Esophagus squamous epithelium (tissue), 5 donors: ENCODE results near the gene KLHL7. TPM values are rescaled to one million over a fixed set of nuclear protein-coding genes. Genes with fewer than 3 reads are reported as not detected.

Experiments used
- DNase-seq: peaks from one replicate; lab custom pipeline; 2025; lab: John Stamatoyannopoulos, UW
- H3K27ac ChIP-seq, 4 donors: fragments of 200-600 bp; sonication (generic); one replicate each; pipeline ENCODE4 v1.5.1; 2016 to 2019; ENCODE audit warnings: mild to moderate bottlenecking in 1 of 4
- H3K27me3 ChIP-seq, 4 donors: fragments of 200-600 bp; sonication (generic); 1 replicate in 3 of 4; 2 replicates in 1 of 4; pipeline versions ENCODE4 v1.5.1 to v1.6.0; 2017 to 2021; ENCODE audit warnings: antibody characterized with exemption in 1 of 4
- H3K36me3 ChIP-seq, 3 donors: fragments of 200-600 bp; sonication (generic); one replicate each; pipeline ENCODE4 v1.5.1; 2016 to 2019
- H3K4me1 ChIP-seq, 3 donors: fragments of 200-600 bp; sonication (generic); one replicate each; pipeline ENCODE4 v1.5.1; 2017 to 2019
- H3K4me3 ChIP-seq, 4 donors: fragments of 200-600 bp; sonication (generic); 1 replicate in 3 of 4; 2 replicates in 1 of 4; pipeline ENCODE4 v1.5.1; 2016 to 2019; ENCODE audit warnings: mild to moderate bottlenecking in 2 of 4, moderate library complexity in 1 of 4
- H3K9me3 ChIP-seq, 3 donors: fragments of 200-600 bp; sonication (generic); one replicate each; pipeline ENCODE4 v1.5.1; 2016 to 2019
- POLR2A ChIP-seq, 4 donors: fragments of 450-650 bp; IDR thresholded peaks; one replicate each; pipeline ENCODE4 v1.6.1; 2017; ENCODE audit warnings: antibody characterized with exemption in 4 of 4, mild to moderate bottlenecking in 4 of 4, moderate library complexity in 3 of 4
- whole genome bisulfite sequencing, 2 donors: methylation state at CpG; one replicate each; pipeline ENCODE4 v1.1.5; 2018; 5-methylcytosine and 5-hydroxymethylcytosine counted together
- intact Hi-C: fragments of 100-400 bp; cut with DNase I; formaldehyde crosslinking; loops from one replicate; pipeline ENCODE4 v1.15.0; 2022
- total RNA-seq, 4 donors: library from RNA; depleted of rRNA; stranded (reverse); fragments of >200 nt; gene quantifications; one replicate each; pipeline ENCODE4 v1.1.0, GENCODE V29; 2016
- TF ChIP-seq, protein P1 (sequence below), 6 experiments: fragments of 450-650 bp in 4 of 6; fragments of 200-600 bp in 2 of 6; sonication (generic) in 2 of 6; IDR thresholded peaks; one replicate each; pipeline ENCODE4 v1.5.1; 2016 to 2019; ENCODE audit warnings: antibody characterized with exemption in 6 of 6, mild to moderate bottlenecking in 4 of 6, moderate library complexity in 4 of 6
- donor health status: DM: yes; HTN: yes; CAD: no.

Gene KLHL7
- total RNA-seq, 4 donors from 2014 or later, result 16.3 to 26.9 (median 20.5) TPM

GRCh38 chr7:23157679-23158078 lies 52.1 kb downstream of the KLHL7 start:
- Histone ChIP-seq H3K4me3 (no peak overlapping the region), H3K36me3 (peaks cover 0 to 56% (median 0%) of the 10 kb centered on the region in 3 donors), H3K27me3 (no peaks in the 10 kb centered on the region), H3K9me3 (no peaks in the 10 kb centered on the region), H3K27ac (no peak overlapping the region), H3K4me1 (no peaks in the 10 kb centered on the region)
- DNase-seq, result no peak
- intact Hi-C loops, result no loop called here
- 75 to 77% methylated on average over 6 of the region's 6 CpGs for WGBS, 2 donors
- TF ChIP-seq, protein P1, sequence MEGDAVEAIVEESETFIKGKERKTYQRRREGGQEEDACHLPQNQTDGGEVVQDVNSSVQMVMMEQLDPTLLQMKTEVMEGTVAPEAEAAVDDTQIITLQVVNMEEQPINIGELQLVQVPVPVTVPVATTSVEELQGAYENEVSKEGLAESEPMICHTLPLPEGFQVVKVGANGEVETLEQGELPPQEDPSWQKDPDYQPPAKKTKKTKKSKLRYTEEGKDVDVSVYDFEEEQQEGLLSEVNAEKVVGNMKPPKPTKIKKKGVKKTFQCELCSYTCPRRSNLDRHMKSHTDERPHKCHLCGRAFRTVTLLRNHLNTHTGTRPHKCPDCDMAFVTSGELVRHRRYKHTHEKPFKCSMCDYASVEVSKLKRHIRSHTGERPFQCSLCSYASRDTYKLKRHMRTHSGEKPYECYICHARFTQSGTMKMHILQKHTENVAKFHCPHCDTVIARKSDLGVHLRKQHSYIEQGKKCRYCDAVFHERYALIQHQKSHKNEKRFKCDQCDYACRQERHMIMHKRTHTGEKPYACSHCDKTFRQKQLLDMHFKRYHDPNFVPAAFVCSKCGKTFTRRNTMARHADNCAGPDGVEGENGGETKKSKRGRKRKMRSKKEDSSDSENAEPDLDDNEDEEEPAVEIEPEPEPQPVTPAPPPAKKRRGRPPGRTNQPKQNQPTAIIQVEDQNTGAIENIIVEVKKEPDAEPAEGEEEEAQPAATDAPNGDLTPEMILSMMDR (IDR thresholded peaks at IDR 0.05), result no peak
- TF ChIP-seq POLR2A (IDR thresholded peaks at IDR 0.05), result no peak

- no peak for DNase-seq
- no peak overlapping the region for H3K27ac ChIP-seq
- peaks cover 0 to 48% (median 0%) of the 10 kb centered on the region in 3 donors for H3K36me3 ChIP-seq
- TF ChIP-seq, protein P1 (IDR thresholded peaks at IDR 0.05), result no peak
- TF ChIP-seq POLR2A (IDR thresholded peaks at IDR 0.05), result no peak
- no peaks in the 10 kb centered on the region for H3K4me1 ChIP-seq
- no peak overlapping the region for H3K4me3 ChIP-seq
- no peaks in the 10 kb centered on the region for H3K27me3 ChIP-seq
- intact Hi-C loops, result no loop called here
- H3K9me3 ChIP-seq, result no peaks in the 10 kb centered on the region
- 93 to 100% methylated on average over 2 of the region's 2 CpGs for WGBS, 2 donors
Observed at GRCh38 chr7:23158546-23158945, 53.0 kb downstream of the KLHL7 start.

DNA sequence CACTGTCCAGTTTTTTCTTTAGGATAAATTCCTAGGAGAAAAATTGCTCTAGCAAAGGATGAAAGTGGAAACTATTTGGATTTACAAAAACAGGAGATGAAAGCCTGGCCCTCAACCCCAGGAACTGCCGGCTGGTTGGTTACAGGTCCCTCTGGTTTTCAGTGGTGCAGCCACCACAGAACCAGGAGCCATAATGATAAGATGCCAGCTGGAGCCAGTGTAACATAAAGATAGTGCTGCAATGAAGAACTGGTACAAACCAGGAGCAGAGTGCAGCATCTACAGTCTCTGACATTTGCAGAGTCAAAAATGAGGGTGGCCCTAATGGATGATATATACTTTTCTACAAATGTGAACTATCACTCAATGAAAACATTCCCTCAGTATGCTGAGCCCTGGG lies 55.9 kb downstream of the KLHL7 start:
- TF ChIP-seq, protein P1 (IDR thresholded peaks at IDR 0.05), result no peak
- H3K36me3 ChIP-seq, result peaks cover 0 to 32% (median 0%) of the 10 kb centered on the region in 3 donors
- DNase-seq, result no peak
- H3K4me3 ChIP-seq, result no peak overlapping the region
- H3K4me1 ChIP-seq, result no peaks in the 10 kb centered on the region
- no peaks in the 10 kb centered on the region for H3K27me3 ChIP-seq
- no peaks in the 10 kb centered on the region for H3K9me3 ChIP-seq
- intact Hi-C loops, result no loop called here
- 83 to 91% methylated on average over 1 of the region's 1 CpG for WGBS, 2 donors
- H3K27ac ChIP-seq, result no peak overlapping the region

DNA sequence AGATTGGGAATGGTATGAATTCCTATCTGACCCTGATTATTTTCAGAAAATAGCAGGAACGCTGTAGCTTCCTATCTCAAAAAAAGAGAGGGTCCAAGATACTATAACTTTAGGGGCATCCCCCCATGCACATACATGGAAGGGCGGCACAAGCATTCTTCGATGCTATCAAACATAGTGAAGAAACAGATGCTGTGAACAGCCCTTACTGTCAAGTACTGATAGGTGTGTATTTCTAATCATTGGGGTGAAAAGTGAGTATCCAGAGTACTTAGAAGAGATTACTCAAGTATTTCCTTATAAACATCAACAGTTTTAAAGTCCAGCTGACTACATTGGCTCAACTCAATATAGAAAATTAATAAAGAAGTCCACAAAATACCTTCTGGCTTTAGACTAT lies 59.3 kb downstream of the KLHL7 start:
- intact Hi-C loops, result no loop called here
- H3K9me3 ChIP-seq, result no peaks in the 10 kb centered on the region
- peaks cover 0 to 31% (median 0%) of the 10 kb centered on the region in 3 donors for H3K36me3 ChIP-seq
- H3K27ac ChIP-seq, result no peak overlapping the region
- 91 to 96% methylated on average over 3 of the region's 3 CpGs for WGBS, 2 donors
- H3K27me3 ChIP-seq, result no peaks in the 10 kb centered on the region
- H3K4me3 ChIP-seq, result no peak overlapping the region
- TF ChIP-seq, protein P1 (IDR thresholded peaks at IDR 0.05), result no peak
- TF ChIP-seq POLR2A (IDR thresholded peaks at IDR 0.05), result no peak
- H3K4me1 ChIP-seq, result no peaks in the 10 kb centered on the region
- DNase-seq, result no peak

DNA sequence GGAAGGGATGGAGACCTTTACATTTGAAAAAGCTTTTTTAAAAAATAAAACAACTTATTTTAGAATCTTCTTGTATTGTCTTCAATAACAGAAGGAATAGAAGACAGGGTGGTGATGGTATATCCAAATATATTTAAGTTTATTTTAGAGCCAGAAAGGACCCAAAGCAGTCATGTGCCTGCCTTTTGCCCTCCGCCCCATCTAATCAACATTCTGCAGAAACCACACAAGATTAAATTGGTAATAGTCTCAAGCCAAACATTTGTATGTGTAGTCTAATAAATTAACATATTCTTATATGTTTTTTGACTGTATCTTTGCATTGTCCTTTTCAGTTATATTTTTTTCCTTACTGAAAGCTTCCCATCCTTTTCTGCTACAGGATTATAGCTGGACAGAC lies 59.7 kb downstream of the KLHL7 start:
- TF ChIP-seq POLR2A (IDR thresholded peaks at IDR 0.05), result no peak
- TF ChIP-seq, protein P1 (IDR thresholded peaks at IDR 0.05), result no peak
- no peak overlapping the region for H3K4me3 ChIP-seq
- H3K36me3 ChIP-seq, result peaks cover 0 to 36% (median 0%) of the 10 kb centered on the region in 3 donors
- no peaks in the 10 kb centered on the region for H3K27me3 ChIP-seq
- H3K9me3 ChIP-seq, result no peaks in the 10 kb centered on the region
- intact Hi-C loops, result no loop called here
- no peak overlapping the region for H3K27ac ChIP-seq
- no peak for DNase-seq
- H3K4me1 ChIP-seq, result no peaks in the 10 kb centered on the region
- 91 to 96% methylated on average over 1 of the region's 1 CpG for WGBS, 2 donors
